GM21723 (cell line): ENCODE measurements around the gene PTPRN2.
"Not testable (repeated sequence)": the region's sequence is repeated elsewhere in the genome, so short reads cannot be mapped to it uniquely, and the experiment has no call there.

Experiments used
- ATAC-seq: cut with Tn5 transposase; IDR thresholded peaks from one replicate; pipeline ENCODE4 v1.9.1; 2021; ENCODE audit warnings: mild to moderate bottlenecking, moderate library complexity; ENCODE audit not compliant: unreplicated experiment

PTPRN2 gene

GRCh38 chr7:158206341-158206740 is 381.3 kb downstream of the PTPRN2 start:
- no peak for ATAC-seq

GRCh38 chr7:158204453-158204852 is 383.2 kb downstream of the PTPRN2 start:
- no peak for ATAC-seq

DNA sequence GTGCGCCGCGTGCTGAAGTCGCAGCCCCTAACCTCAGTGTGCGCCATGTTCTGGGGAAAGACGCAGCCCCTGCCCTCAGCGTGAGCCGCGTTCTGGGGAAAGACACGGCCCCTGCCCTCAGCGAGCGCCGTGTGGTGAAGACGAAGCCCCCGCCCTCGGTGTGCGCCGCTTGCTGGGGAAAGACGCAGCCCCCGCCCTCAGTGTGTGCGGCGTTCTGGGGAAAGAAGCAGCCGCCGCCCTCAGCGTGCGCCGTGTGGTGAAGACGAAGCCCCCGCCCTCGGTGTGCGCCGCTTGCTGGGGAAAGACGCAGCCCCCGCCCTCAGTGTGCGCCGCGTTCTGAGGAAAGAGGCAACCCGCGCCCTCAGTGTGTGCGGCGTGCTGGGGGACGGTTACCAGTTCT is 383.7 kb downstream of the PTPRN2 start:
- not testable (repeated sequence) for ATAC-seq

DNA sequence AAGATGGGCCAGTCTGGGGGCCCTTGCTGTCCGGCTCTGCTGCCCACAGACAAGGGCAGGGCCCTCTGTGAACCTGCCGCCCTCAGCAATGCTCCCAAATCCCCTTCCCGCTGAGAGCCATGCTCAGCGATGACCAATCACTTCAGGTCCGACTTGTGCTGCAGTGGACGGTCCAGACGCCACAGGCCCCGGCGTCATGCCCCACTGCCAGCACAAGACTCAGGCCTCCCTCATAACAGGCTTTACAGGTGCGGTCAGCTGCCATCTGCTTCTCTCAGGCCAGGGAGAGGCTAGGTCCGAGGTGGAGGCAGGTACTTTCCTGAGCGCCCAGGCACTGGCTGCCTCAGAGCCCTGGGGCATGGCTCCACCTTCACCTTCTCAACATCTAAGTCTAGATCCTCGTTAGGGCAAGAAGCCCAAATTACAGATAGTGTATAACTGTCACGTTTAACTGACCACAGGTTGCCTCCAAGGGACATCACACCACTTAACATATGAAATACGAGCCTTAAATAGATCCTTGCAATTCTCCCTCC is 393.2 kb downstream of the PTPRN2 start:
- ATAC-seq: no peak

GRCh38 chr7:158193446-158193845 is 394.2 kb downstream of the PTPRN2 start:
- ATAC-seq: no peak

GRCh38 chr7:158192956-158193355 is 394.7 kb downstream of the PTPRN2 start:
- ATAC-seq: no peak

DNA sequence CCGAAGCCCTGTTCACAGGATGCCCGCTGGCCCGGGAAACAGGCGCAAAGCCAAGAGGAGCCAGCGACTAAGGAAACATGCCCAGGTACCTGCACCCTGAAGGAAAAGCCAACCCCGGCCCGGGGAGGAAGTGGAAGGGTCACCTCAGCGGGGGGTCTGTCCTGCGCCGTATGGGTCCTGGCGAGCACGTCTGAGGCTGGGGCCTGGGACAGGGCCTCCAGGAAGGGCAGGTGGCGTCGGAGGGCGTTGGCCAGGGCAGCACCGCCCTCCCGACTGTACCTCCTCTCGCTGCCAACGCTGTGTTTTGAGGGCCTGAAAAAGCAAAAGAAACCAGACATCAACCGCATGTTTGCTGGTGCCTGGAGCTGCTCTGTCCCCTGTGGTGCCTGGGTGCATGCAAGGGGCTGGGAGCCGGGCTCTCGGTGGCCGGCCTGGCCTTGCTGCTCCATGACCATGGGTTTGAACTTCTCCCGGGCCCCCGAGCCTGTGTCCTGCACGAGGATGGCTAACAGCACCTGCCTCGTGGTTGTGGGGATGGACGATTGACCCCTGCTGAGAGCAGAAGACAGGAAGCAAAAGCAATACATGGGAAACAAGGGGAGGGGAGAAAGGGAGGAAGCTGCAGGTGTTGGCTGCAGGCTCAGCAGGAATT is 395.3 kb downstream of the PTPRN2 start:
- ATAC-seq: no peak

GRCh38 chr7:158191671-158192070 is 396.0 kb downstream of the PTPRN2 start:
- no peak for ATAC-seq

- ATAC-seq: no peak
These were observed 396.9 kb downstream of the PTPRN2 start for GRCh38 chr7:158190756-158191155.

- no peak for ATAC-seq
These were observed 398.9 kb downstream of the PTPRN2 start for GRCh38 chr7:158188676-158189075.

DNA sequence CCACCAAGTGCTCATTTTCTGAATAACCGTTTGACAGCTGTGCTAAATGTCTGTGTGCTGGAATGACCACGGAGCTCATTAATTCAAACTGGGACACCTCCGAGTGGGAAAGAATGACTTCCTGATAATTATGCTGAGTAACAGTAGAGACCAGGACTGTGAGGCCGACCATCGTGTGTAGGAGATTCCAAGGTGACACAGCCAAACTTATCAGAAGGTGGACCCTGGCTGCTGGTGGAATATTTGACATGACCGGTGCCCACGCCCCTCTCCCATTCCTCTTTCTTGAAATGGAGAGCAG is 400.0 kb downstream of the PTPRN2 start:
- ATAC-seq: no peak

DNA sequence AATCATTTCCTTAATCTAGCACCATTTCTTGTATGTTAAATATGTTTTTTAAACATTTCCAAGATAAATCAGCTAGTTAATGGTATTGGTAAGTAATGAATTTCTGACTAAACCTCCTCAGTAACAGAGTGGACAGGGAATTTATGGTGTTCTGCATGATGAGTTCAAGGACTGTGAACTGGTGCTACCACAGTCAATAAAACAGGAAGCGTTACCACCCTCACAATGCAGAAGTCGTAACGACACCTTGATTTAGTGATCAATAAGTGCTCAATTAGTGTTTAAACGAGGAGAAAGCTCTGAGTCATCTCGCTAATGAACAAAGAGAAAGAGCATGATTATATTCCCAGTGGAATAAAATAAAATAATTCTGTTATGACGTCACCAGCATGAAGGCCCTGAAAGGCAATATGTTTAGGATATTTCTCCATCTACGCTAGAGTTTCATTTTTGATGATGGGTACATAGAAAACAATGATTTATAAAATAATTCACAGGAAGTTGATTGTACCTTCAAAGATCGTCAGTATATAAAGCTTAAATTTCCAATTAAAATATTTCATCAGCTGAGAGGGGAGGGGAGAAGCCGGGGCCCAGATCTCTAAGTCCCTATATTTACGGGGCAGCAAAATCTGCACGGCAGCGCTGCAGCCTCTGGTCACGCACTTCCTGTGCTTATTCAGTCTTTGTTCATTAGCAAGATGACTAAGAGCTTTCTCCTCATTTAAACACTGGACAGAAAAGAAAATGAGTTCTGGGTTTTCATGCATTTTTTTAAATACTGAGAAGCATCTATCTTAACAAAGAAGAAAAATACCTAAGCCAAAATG is 400.5 kb downstream of the PTPRN2 start:
- ATAC-seq: no peak

DNA sequence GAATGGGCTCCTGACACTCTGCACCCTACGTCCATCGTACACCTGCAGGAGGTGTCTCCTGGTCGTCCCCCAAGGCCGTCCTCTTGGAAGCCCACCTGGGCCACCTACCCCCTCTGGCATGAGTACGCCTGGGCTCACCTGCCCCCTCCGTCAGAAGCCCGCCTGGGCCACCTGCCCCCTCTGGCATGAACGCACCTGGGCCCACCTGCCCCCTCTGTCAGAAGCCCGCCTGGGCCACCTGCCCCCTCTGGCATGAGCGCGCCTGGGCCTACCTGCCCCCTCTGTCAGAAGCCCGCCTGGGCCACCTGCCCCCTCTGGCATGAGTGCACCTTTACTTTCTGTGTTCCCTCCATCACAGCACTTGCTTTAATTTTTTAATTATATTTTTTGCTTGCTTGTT is 401.2 kb downstream of the PTPRN2 start:
- no peak for ATAC-seq

DNA sequence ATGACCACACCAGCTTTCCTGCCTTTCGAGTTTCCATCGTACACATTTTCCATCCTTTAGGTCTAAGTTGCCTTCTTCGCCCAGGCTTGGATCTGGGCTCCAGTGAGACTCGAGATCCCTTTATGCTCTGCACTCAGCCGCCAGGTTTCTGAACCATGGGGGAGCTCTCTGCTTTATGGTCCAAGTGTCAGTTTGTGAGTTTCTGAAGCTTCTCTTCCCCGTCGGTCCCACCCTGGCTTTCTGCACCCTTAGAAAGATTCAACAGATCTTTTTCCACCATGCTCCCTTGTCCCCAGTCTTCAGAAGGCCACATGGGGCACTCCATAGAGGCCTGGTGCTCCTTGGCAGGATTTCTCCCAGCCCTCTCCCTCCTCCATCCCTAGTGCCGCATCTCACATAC is 402.0 kb downstream of the PTPRN2 start:
- ATAC-seq: no peak

DNA sequence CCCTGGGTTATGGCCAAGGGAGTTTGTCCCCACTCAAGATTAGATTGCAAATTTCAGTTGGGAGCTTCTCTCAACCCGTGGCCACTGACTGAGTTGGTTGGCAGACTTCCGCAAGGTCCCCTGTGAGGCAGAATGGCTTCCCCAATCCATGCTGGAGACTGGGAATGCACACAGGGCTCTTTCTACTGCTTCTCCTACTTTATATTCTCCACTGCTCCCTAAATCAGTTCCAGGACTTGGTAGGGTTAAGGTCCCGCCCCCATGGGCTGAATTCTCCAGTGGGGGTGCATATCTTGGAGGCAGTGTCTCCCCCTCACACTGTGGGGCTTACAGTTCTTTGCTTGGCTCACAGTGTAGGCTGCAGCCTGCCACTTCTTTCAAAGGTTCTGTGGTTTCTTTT is 404.2 kb downstream of the PTPRN2 start:
- ATAC-seq: no peak

DNA sequence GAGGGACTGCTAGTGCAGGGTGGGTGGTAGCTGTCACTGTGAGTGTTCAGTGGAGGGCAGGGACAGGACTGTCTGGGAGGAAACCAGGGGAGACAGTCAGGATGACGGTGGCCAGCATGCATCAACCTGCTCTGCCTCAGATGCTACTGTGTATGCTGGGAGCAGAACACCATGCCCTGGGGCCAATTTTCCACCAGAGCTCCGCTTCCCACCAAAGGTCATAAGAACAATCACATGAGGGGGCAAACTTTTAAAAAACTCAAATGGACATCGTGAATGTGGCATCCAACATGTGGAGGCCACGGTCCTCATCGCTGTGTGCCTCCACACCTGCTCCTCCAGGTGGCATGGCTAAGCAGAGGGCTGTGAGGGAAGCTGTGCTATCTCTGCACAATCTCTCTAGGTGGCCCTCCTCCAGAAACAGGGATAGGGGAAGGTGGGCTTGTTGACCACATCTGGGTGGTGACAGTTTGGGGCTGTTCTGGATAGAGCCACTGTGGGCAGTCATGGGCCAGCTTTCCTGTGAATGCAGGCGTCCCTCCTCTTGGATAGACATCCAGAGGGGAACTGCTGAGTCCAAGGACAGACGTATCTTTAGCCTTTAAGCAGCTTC is 411.0 kb downstream of the PTPRN2 start:
- ATAC-seq: no peak

DNA sequence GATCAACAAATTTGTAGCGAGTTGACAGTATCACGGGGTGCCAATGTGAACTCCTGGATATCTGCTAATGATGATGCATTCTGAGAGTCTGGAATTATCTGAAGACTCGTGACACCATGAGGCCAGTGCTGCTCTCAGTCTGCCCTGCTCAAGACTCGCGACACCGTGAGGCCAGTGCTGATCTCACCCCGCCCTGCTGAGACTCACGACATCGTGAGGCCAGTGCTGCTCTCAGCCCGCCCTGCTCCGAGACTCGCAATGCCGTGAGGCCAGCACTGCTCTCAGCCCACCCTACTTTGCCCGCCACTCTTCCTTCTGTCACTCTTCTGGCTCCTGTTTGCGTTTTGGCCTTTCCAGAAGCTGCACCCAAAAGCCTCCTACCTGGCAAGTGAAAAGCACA is 411.8 kb downstream of the PTPRN2 start:
- no peak for ATAC-seq

DNA sequence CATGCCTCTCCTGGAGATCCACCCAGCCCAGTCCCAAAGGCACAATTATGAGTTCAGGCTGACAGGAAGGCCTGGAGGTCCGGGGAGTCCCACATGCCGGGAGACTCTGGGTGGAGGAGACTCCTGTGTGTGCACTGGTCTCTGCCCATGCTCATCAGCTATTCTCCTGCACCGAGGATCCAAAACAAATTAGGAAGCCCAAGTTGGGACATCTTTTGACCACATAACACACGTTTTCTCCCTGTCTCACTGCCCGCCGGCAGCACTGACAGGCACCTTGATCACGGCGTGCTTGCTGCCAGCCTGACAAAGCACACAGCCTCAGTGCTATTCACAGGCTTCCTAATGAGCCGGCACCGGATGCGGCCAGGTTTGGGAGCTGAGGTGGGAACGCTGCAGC is 412.7 kb downstream of the PTPRN2 start:
- no peak for ATAC-seq

- ATAC-seq: no peak
These were observed 420.2 kb downstream of the PTPRN2 start for GRCh38 chr7:158167373-158167772.

DNA sequence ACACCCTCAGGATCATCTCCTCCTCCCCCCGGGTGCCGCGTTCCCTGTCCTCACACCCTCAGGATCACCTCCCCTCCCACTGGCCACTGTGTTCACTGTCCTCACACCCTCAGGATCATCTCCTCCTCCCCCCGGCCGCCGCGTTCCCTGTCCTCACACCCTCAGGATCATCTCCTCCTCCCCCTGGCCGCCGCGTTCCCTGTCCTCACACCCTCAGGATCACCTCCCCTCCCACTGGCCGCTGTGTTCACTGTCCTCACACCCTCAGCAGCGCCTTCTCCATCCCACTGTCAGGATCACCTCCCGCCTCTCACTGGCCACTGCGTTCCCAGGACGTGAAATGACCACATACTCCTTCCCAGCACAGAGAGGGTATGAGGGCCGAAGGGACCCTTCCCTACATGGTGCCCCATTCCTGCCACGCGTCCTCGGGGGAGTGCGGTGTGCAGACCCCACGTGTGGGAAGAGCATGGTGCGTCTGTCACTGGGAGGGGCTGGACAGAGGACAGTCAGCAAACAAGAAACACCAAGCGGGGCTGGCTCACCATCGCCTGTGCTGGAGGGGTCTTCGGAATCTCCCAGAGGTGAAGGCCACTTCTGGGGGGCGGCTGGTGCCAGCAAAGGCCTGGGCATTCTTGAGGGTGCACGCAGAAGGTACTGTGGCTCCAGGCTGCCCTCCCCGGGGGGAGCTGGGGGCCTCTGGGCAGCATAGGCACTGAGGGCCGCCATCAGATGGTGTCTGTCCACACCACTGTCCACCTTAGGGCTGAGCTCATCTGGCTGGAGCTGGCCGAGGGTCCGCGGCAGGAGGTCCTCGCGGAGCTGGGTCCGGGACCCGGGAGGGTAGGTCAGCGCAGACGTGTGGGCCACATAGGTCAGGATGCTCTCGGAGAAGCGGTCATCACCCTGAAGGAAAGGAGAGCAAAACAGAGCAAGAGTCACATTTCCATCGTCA is 421.0 kb downstream of the PTPRN2 start:
- ATAC-seq: no peak

GRCh38 chr7:158165711-158166110 is 421.9 kb downstream of the PTPRN2 start:
- ATAC-seq: no peak
